ENCODE measurements around the gene CAPZB.

CAPZB gene

DNA sequence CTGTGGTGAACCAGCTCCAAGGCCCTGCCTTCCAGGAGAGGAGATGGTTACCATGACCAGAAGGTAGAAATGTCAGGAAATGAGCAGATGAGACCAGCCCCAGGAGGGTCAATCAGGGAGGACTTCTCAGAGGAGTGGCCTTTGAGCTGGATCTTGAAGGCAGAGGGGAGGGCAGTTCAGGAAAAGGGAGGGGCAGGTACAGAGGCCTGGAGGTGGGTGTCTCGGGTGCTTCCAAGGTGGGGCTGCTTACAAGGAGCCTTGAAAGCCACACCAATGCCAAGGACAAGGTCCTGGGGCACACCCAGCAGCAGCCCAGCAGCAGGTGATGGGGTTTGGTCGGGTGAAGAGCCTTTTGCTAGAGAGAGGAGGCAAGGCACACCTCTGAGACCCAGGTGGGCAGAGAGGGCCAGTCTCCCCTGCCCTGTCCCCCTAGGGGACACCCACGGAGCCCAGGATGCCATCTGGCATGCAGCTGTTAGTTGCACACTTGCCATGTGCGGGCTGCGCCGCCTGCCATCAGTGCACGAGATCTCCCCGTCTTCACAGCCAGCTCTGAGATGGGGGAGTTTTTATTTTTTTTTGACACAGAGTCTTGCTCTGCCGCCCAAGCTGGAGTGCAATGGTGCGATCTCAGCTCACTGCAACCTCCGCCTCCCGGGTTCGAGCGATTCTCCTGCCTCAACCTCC is 154.7 kb downstream of the CAPZB start:
- TF ChIP-seq GATA3 (IDR thresholded peaks at IDR 0.05; ENCODE audit: low read depth, low read length) (no peak), GATA2 (IDR thresholded peaks at IDR 0.05; ENCODE audit: low read depth, low read length) (peak; percentile 56)

DNA sequence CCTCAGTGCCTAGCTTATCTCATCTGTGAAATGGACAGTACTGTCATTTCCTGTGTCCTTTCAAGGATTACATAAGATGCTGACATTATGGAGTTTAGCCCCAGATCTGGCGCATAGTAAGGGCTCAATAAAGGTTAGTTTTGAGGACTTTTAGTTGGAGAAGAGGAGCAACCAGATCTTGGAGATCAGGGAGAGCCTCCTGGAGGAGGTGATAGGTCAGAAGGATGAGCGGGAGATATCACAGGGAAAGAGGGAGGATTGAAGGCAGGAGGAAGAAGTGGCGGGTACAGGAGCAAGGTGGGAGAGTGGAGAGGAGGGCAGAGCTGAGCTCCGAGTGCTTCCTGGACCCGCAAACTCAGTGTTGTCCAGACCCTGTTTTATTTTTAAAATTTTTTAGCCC is 155.7 kb downstream of the CAPZB start:
- TF ChIP-seq GATA3 (IDR thresholded peaks at IDR 0.05; ENCODE audit: low read depth, low read length) (no peak), GATA2 (IDR thresholded peaks at IDR 0.05; ENCODE audit: low read depth, low read length) (no peak)

DNA sequence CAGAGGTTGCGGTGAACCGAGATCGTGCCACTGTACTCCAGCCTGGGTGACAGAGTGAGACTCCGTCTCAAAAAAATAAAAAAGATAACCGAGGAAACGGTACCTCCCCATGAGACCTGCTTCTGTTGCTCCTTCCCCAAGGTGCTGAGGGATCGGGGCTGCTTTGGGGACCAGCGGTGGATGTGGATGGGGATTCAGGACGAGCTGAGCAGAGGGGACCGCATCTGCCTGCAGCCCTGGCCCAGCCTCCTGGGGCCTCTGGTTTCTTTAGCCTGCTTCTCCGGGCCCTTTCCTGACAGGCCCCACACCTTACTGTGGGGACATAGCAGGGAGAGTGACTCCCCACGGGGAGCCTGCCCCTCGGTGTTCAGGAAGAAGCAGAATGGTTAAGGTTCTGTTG is 156.2 kb downstream of the CAPZB start:
- TF ChIP-seq GATA3 (IDR thresholded peaks at IDR 0.05; ENCODE audit: low read depth, low read length) (no peak), GATA2 (IDR thresholded peaks at IDR 0.05; ENCODE audit: low read depth, low read length) (no peak)

DNA sequence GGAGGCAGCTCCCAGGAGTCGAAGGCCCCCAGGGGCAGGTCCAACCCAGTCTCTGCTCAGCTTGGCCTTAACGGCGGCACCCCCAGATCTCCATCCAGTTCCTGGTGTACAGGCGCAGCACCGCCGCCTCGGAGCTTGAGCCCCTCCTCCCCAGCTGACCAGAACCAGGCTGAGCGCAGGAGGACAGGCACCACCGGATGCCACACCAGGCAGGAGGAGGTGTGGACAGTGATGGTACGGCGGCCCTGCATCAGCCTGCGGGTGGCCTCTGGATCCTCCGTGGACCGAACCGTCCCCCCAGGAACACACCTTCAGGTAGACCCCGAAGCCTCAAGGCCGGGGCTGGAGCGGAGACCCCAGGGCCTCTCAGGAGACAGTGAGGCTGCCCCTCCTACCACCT is 156.9 kb downstream of the CAPZB start:
- TF ChIP-seq GATA3 (IDR thresholded peaks at IDR 0.05; ENCODE audit: low read depth, low read length) (no peak), GATA2 (IDR thresholded peaks at IDR 0.05; ENCODE audit: low read depth, low read length) (no peak)

DNA sequence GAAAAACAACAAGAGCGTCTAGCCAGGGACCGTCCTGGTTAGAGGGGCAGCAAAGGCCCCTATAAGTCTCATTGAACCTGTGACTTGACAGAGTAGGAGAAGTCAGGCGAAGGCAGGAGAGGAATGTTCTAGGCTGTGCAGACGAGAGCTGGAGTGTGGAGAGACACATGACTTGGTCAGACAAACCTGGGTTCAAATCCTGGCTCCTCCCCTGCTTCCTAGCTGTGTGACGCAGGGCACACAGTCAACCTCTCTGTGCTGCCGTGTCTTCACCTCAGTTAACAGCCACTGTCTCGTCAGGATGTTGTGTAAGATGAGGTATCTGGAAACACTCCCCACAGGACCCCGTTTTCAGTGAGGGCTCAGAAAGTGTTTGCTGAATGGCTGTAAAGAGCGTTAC is 157.6 kb downstream of the CAPZB start:
- TF ChIP-seq GATA2 (IDR thresholded peaks at IDR 0.05; ENCODE audit: low read depth, low read length) (no peak), GATA3 (IDR thresholded peaks at IDR 0.05; ENCODE audit: low read depth, low read length) (no peak)

DNA sequence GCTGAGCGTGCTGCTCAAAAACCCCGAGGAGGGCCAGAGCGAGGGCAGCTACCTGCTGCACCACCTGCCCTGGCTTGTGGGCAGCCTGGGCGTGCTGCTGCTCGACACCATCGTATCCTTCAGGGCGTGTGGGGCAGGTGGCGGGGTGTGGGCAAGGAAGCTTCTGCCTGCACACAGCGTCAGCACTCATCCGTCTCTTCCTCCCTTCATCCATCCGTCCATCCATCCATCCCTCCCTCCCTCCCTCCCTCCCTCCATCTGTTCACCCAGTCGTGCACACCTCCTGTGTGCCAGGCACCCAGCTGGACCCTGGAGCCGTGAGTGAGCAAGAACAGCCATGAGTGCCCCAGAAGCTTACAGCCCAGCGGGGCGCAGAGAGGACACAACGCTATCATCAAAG is 158.0 kb downstream of the CAPZB start:
- no peak for TF ChIP-seq GATA2 (IDR thresholded peaks at IDR 0.05; ENCODE audit: low read depth, low read length)
- no peak for TF ChIP-seq GATA3 (IDR thresholded peaks at IDR 0.05; ENCODE audit: low read depth, low read length)

DNA sequence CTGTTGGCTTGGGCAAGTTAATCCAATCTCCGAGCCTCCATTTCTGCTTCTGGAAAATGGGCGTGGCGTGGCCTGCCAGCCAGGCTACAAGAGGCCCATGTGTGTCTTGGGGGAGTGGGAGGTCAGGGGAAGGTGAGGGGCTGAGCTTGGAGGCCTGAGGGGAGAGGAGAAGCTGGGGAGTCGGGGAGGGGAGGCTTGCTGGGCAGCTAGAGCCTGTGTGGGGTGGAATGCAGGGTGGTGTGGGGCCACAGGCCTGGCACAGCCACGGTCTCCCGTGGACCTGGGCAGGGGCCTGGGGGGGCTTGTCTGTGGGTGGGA is 158.6 kb downstream of the CAPZB start:
- no peak for TF ChIP-seq GATA2 (IDR thresholded peaks at IDR 0.05; ENCODE audit: low read depth, low read length)
- TF ChIP-seq GATA3 (IDR thresholded peaks at IDR 0.05; ENCODE audit: low read depth, low read length): no peak

DNA sequence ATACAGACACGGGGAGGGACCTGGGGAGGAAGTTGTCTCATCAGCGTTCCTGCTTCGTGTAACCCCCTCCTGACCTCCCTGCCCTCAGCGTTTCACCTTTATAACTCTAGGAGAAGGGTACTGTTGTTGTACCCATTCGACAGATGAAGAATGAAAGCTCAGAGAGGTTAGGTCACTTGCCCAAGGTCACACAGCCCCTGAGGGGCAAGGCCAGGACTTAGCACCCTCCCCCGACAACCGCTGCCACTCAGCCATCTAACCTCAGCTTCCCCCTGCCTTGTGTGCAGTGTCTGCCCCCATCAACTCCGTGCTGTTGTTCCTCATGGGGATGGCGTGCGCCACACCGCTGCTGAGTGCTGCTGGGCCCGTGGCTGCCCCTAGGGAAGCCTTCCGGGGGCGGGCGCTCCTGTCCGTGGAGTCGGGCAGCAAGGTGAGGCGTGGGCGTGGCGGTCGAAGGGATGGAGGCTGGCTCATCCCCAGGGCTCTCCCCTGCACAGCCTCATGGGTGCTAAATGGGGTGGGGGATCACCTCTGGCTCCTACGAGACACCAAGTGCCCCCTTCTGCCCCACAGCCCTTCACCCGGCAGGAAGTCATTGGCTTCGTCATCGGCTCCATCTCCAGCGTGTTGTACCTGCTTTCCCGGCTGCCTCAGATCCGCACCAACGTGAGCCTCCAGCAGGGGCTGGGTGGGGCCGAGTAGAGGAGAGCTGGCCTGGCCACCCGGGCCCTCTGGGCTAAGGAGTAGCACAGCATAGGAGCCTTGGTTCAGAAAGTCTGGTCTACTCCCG is 159.2 kb downstream of the CAPZB start:
- no peak for TF ChIP-seq GATA3 (IDR thresholded peaks at IDR 0.05; ENCODE audit: low read depth, low read length)
- TF ChIP-seq GATA2 (IDR thresholded peaks at IDR 0.05; ENCODE audit: low read depth, low read length): no peak

DNA sequence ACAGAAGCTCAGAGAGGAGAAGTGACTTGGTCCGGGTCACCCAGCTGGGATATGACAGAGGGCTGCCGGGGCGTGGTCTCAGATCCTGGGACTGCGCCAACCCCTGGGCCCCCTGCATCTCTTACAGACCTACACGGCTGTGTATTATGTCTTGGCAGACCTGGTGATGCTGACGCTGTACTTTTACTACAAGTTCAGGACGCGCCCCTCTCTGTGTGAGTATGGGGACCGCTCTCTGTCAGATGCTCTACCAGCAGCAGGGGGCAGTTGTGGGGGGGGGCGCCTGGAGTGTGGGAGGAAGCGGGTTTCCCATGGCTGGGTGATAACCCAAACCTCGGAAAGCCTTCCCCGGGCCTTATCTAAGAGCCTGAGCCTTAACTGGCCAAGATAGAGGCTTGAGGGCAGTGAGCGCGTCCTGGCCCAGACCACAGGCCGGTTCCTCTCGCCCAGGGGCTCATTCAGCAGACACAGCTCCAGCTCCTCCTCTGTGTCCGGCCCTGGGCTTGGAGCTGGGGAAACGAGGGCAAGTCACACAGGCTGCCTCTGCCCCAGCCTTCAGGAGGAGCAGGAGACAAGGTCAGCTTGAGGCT is 159.9 kb downstream of the CAPZB start:
- TF ChIP-seq GATA3 (IDR thresholded peaks at IDR 0.05; ENCODE audit: low read depth, low read length) (no peak), GATA2 (IDR thresholded peaks at IDR 0.05; ENCODE audit: low read depth, low read length) (no peak)

DNA sequence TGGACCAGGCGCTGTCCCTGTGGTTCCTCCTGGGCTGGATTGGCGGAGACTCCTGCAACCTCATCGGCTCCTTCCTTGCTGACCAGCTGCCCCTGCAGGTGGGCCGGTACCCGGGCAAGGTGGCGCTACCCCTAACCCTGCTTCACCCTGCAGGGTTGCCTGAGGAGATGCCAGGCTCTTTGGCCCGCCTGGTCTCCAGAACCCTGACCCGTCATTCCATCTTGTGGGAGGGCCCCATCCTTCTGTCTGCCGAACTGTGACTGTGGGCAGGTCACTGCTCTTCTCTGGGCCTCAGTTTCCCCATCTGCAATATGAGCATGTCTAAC is 160.7 kb downstream of the CAPZB start:
- TF ChIP-seq GATA2 (IDR thresholded peaks at IDR 0.05; ENCODE audit: low read depth, low read length): no peak
- TF ChIP-seq GATA3 (IDR thresholded peaks at IDR 0.05; ENCODE audit: low read depth, low read length): no peak

DNA sequence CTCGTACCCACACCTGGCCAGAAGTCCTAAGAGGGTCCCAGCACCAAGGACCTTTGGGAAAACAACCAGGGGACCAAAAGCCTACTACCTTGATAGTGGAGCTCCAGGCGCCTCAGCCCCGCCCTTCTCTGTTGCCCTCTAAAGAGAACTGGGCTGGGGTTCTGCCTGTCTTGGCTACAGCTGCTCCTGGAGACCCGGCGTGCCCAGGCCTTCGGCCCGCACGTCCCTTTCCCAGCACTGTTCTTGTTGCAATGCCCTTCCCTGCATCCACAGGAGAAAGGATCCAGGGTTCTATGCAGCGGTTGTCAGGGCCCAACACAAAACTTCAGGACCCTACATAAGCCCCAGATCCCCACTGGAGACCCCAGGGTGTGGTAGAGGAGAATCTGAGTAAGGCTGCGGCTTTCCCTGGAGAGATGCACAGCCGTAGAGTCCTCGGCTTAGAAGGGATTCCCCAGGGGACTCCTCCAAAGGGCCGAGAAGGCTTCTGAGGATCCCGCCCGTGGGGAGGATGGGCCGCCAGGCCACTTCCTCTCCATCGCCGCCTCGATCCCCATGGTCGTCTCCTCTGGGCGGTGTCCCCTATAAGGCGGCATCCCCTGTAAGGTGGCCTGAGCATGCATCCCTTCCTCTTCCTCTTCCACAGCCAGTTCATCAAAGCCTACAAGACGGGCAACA is 161.2 kb downstream of the CAPZB start:
- TF ChIP-seq GATA2 (IDR thresholded peaks at IDR 0.05; ENCODE audit: low read depth, low read length) (no peak), GATA3 (IDR thresholded peaks at IDR 0.05; ENCODE audit: low read depth, low read length) (no peak)

DNA sequence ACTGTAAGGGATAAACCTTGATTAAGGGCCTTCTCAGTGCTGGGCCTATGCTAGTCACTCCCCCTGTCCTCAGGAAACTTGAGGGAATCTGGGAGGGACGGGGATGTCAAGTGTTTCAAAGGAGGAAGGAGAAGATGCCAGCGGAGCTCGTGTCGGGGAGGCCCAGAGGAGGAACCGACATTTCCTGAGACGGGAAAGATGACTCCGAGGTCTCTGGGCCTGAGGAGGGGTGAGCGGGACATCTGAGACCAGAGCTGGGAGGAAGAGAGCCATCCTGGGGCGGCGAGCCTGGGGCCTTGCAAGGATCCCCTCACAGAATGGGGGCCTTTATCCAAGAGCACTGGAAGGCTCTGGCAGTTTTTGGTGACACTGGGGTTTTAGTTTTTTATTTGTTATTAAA is 162.9 kb downstream of the CAPZB start:
- no peak for TF ChIP-seq GATA3 (IDR thresholded peaks at IDR 0.05; ENCODE audit: low read depth, low read length)

DNA sequence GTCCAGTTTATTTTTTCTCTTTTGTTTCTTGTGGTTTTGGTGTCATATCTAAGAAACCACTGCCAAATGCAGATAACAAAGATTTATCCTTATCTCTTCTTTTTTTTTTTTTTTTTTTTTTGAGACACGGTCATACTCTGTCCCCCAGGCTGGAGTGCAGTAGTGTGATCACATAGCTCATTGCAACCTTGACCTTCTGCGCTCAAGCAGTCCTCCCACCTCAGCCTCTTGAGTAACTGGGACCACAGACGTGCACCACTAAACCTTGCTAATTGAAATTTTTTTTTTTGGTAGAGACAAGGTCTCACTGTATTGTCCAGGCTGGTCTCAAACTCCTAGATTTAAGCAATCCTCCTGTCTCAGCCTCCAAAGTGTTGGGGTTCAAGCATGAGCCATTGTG is 164.3 kb downstream of the CAPZB start:
- TF ChIP-seq GATA3 (IDR thresholded peaks at IDR 0.05; ENCODE audit: low read depth, low read length) (no peak), GATA2 (IDR thresholded peaks at IDR 0.05; ENCODE audit: low read depth, low read length) (no peak)

DNA sequence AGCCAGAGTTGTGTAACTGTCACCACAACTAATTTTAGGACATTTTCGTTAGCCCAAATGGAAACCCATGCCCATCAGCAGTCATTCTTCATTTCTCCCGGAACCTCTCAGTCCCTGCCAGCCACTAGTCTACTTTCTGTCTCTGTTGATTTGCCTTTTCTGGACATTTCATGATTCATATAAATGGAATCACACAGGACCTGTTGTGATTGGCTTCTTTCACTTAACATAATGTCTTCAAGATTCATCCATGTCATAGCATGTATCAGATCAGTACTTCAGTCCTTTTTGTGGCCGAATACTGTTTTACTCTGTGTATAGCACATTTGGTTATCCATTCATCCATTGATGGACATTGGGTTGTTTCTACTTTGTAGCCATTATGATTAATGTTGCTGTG is 166.1 kb downstream of the CAPZB start:
- TF ChIP-seq GATA3 (IDR thresholded peaks at IDR 0.05; ENCODE audit: low read depth, low read length): no peak
- TF ChIP-seq GATA2 (IDR thresholded peaks at IDR 0.05; ENCODE audit: low read depth, low read length): no peak
